GM18517 (cell line): ENCODE measurements around the gene CCL15.
"Not testable (repeated sequence)": the region's sequence is repeated elsewhere in the genome, so short reads cannot be mapped to it uniquely, and the experiment has no call there.

Experiments
- ATAC-seq: cut with Tn5 transposase; IDR thresholded peaks from one replicate; pipeline ENCODE4 v1.9.1; 2021; ENCODE audit warnings: mild to moderate bottlenecking, moderate library complexity; ENCODE audit not compliant: unreplicated experiment

CCL15 gene

DNA sequence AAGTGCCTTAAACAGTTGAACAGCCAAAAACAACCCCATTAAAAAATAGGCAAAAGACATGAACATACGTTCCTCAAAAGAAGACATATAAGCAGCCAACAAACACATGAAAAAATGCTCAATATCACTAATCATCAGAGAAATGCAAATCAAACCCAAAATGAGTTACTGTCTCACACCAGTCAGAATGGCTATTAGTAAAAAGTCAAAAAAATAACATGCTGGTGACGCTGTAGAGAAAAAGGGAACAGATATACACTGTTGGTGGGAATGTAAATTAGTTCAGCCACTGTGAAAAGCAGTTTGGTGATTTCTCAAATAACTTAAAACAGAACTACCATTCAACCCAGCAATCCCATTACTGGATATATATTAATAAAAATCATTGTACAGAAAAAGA, 6.0 kb downstream of the CCL15 start:
- ATAC-seq, result not testable (repeated sequence)

DNA sequence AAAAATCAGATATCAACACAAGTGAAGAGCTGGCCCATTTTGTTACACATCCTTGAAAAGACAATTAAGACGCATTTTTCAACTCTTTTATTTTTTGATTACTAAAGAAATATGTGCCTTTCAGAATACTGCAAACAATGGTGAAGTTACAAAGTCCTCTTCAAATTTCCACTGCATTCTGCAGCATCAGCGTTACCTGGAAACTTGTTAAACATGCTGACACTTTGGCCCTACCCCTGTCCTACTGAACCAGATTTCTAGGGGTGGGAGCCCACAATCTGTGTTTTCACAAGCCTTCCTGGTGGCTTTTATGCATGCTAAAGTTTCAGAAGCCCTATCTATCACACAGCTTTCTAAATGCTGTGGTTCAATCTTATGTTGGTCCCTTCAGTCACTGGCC, 10.3 kb downstream of the CCL15 start:
- no peak for ATAC-seq

GRCh38 chr17:35988164-35988563, 13.2 kb downstream of the CCL15 start:
- no peak for ATAC-seq

GRCh38 chr17:35986643-35987042, 14.7 kb downstream of the CCL15 start, which contains the start of gene CCL14:
CCL14 (minus strand) TSS chr17:35986729; CDS start chr17:35986649, 80 bp downstream.
- ATAC-seq, result no peak

DNA sequence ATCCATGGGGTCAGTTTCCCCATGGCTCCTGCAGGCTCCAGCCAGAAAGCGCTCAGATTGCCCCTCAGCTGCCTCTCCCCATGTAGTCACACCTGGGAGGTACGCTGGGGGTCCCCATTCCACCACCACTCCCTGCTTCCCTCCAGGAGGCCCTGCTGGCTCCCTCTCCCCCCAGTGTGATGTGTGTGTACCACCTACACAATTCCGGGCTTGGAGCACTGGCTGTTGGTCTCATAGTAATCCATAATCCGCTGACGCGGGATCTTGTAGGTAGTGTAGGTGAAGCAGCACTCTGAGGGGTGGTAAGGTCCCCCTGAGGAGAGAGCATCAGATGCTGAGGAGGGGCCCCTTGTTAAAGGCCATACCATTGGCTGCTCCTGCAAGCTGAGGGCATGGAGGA, 17.2 kb downstream of the CCL15 start:
- no peak for ATAC-seq

DNA sequence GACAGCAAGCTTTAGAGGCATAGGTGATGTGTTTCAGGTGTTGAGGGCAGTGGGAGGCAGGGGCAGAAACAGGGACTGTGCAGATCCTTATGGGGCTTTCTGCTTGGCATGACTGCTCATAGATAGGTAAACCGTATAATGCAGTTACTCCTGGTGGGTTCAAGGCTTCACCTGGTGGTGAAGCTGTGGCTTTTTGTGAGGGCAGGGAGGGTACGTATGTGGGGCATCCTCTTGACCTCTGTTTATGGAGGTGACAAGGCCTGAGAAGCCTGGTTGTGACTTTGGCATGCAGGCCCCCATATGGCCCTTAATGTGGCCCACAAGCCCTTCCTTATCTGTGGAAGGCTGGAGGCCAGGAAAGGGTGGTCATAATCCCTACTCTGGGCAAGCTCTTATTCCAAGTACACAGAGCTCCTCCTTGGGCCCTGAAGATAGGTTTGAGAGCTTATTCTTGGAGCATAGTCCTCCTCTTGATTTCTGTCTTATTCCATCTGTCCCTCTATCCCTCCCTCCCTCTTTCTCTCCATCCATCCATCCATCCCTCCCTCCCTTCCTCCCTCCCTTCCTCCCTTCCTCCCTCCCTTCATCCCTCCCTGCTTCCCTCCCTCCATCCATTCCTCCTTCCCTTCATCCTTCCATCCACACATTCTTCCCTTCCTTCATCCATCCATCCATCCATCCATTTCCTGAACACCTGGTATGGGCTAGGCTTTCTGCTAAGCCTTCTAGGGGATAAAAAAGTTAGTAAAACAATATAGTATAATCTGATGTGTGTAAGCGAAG, 18.8 kb downstream of the CCL15 start:
- no peak for ATAC-seq

GRCh38 chr17:35981908-35982330, 19.4 kb downstream of the CCL15 start:
- no peak for ATAC-seq

GRCh38 chr17:35981246-35981645, 20.1 kb downstream of the CCL15 start, which contains the start of gene CCL16:
CCL16 (minus strand) TSS chr17:35981497; CDS start chr17:35981420, 77 bp downstream.
- ATAC-seq, result no peak

DNA sequence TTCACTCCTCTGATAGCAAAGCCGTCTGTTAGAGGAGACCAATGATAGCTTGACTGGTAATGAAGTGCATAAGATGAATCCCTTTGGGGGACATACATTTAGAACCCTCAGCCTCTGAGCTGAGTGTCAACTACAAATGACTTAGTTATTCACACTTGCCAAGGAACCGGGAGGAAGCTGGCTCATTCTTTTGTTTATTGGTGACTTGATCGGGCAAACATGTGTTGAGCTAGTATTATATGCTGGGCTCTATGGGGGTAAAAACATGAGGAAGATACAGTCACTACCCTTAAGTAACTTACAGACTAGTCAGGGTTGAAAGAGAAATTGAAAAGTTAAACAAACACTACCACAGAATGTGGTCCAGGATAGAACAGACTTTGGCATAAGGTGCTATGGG, 23.0 kb downstream of the CCL15 start:
- no peak for ATAC-seq

GRCh38 chr17:35977509-35977908, 23.8 kb downstream of the CCL15 start:
- no peak for ATAC-seq

- no peak for ATAC-seq
Observed at GRCh38 chr17:35973333-35974260, 27.8 kb downstream of the CCL15 start.

- no peak for ATAC-seq
Observed at GRCh38 chr17:35972945-35973332, 28.4 kb downstream of the CCL15 start.

DNA sequence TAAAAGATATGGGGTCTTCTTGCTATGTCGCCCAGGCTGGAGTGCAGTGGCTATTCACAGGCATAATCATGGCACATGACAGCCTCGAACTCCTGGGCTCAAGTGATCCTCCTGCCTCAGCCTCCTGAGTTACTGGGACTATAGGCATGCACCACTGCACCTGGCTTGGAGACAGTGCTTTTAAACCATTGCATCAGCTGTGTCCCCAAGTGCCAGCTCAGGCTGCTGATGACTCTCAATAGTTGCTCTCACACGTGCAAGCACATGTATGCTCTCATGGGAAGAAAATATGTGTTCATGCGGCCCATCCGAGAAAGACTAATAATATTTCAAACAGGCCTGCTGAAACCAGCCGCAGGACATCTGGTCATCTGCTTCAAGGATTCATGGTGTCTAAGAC, 28.8 kb downstream of the CCL15 start:
- ATAC-seq, result no peak

DNA sequence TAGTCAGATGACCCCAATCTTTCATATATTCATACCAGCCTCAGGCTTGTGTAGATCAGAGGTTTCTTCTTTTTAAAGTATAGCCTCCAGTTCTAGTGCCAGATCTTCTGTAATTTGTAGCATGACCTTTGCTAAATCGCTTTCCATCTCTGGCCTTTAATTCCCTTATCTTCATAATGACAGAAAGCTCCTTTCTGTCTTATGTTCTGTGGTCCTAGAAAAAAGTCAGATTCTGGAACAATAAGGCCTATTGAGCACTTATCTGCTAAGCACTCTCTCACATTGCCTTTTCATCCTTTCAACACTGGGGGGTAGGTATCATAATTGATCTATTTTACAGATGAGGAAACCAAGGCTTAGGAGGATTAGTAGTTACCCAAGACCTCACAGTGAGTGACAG, 29.3 kb downstream of the CCL15 start:
- ATAC-seq, result no peak

DNA sequence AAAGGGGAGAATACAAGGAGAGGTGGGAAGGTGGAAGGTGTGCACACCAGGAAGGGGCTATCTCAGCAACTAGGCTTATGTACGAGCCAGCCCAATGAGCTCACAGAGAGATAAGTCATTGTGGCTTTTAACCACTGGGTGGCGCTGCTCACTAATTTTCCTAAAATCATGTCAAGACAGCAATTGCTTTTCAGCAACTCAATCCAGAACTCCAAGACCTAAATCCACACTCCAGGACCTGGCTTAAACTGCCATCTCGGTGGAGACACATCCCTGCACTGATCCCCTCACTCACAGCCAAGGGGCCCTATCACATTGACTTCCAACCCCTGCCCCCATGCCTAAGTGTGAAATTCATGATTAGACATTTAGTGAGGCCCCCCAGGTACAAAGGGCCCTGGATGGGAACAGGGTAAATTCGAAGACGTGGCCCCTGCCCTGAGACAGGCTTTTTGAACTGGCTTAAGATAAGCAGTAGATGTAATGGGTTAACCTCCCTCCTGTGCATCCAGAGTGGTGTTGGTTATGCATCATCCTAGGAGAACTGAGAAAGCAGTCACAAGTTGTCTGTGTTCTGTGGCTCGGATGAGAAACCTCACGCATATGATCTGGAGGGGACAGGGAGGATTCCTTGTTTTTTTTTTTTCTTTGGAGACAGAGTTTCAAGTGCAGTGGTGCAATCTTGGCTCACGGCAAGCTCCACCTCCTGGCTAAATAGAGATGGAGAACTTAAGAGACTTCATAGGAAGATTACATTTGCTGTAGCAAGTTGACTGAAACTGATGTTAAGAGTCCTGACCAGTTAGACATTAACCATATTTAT, 31.6 kb downstream of the CCL15 start:
- ATAC-seq, result no peak

- ATAC-seq, result no peak
Observed at GRCh38 chr17:35968520-35969054, 32.8 kb downstream of the CCL15 start.

DNA sequence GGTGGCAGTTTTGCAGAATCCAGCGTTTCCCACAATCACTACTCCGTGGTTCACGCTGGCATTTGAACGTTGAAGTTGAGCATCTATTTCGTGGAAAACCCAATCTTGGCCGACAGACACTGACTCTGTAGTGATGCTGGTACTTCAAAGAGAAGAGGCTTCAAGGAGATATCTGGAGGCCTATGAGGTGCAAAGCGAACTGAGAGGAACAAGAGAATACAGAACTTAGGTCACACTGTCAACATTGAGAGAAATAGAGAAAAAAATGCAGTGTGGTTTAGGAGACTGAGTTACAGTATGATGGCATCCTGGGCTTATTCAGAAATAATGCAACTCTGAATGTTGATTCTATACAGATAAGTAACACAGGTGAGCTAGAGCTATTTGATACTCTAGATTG, 36.1 kb downstream of the CCL15 start:
- no peak for ATAC-seq

- ATAC-seq, result no peak
Observed at GRCh38 chr17:35963663-35964062, 37.7 kb downstream of the CCL15 start.

DNA sequence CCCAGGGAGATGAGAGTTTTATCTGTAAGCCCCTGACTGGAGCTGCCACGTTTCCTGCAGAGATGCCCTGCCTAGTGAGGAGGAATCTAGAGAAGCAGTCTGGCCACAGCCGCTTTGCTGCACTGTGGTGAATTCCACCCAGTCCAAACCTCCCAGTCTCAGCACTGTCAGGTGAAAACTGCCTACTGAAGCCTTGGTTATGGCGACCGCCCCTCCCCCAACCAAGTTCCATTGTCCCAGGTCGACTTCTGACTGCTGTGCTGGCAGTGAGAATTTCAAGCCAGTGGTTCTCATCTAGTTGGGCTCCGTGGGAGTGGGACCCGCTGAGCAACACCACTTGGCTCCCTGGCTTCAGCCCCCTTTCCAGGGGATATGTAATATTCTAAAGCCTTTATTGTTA, 47.6 kb downstream of the CCL15 start:
- ATAC-seq, result no peak

- ATAC-seq, result no peak
Observed at GRCh38 chr17:35949401-35949800, 52.0 kb downstream of the CCL15 start.

DNA sequence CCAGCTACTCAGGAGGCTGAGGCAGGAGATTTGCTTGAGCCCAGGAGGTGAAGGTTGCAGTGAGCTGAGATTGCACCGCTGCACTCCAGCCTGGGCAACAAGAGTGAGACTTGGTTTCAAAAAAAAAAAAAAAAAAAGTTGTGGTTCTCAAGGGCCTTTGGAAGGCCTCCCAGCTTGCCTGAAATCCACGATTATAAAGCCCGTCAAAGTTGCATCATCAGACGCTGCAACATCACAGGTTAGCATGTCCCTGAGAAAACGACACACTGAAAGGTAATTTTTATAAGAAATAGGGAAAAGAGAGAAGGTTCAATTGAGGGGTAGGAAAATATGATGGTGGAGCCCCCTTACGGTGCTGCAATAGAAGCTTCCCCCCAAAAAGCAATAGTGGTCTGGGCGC, 53.3 kb downstream of the CCL15 start:
- no peak for ATAC-seq
